HAP-1 (cell line): ENCODE results near the gene KCNQ1OT1.

Source experiments
- DNase-seq, 2 experiments: peaks; one replicate each; pipeline ENCODE4 v3.0.0-alpha.2; 2016 to 2020; ENCODE audit warnings: low spot score in 2 of 2
- H3K27me3 ChIP-seq: fragments of 250-450 bp; sonication (Bioruptor Pico); 2 replicates; pipeline ENCODE4 v1.5.1; 2020; ENCODE audit warnings: low read depth, mild to moderate bottlenecking, moderate library complexity
- H3K36me3 ChIP-seq: fragments of 250-450 bp; sonication (Bioruptor Pico); replicated peaks from 2 replicates; pipeline ENCODE4 v1.5.1; 2020; ENCODE audit warnings: mild to moderate bottlenecking
- H3K4me1 ChIP-seq: fragments of 250-450 bp; sonication (Bioruptor Pico); 2 replicates; pipeline ENCODE4 v1.5.1; 2020; ENCODE audit warnings: mild to moderate bottlenecking
- H3K4me3 ChIP-seq: fragments of 250-450 bp; sonication (Bioruptor Pico); 2 replicates; pipeline ENCODE4 v1.5.1; 2020; ENCODE audit warnings: mild to moderate bottlenecking, moderate library complexity
- H3K9me3 ChIP-seq: fragments of 250-450 bp; sonication (Bioruptor Pico); 2 replicates; pipeline ENCODE4 v1.5.1; 2020; ENCODE audit warnings: mild to moderate bottlenecking, moderate library complexity
- in situ Hi-C: fragments of 300-500 bp; cut with MboI; formaldehyde crosslinking; loops from 3 replicates; pipeline ENCODE4 v1.14.3; 2020; ENCODE audit warnings: low sequenced_read_pairs, inconsistent platforms, mixed read lengths

The KCNQ1OT1 gene

GRCh38 chr11:2590131-2590964 lies 109.4 kb downstream of the KCNQ1OT1 start:
- in situ Hi-C loops: no loop called here
- Histone ChIP-seq H3K4me3 (no peak overlapping the region), H3K36me3 (no peaks in the 10 kb centered on the region), H3K9me3 (no peaks in the 10 kb centered on the region; the same call in 1 of the 2 replicates), H3K4me1 (no peaks in the 10 kb centered on the region), H3K27me3 (no peaks in the 10 kb centered on the region)
- no peak for DNase-seq

GRCh38 chr11:2589538-2589934 lies 110.3 kb downstream of the KCNQ1OT1 start:
- H3K4me1 ChIP-seq: no peaks in the 10 kb centered on the region
- H3K27me3 ChIP-seq: no peaks in the 10 kb centered on the region
- H3K9me3 ChIP-seq: no peaks in the 10 kb centered on the region
- H3K36me3 ChIP-seq: no peaks in the 10 kb centered on the region
- in situ Hi-C loops: no loop called here
- DNase-seq: no peak
- H3K4me3 ChIP-seq: no peak overlapping the region

GRCh38 chr11:2588809-2589537 lies 110.8 kb downstream of the KCNQ1OT1 start:
- H3K4me3 ChIP-seq: no peak overlapping the region
- no peaks in the 10 kb centered on the region for H3K36me3 ChIP-seq
- H3K4me1 ChIP-seq: no peaks in the 10 kb centered on the region
- no peaks in the 10 kb centered on the region for H3K9me3 ChIP-seq
- no peak for DNase-seq
- in situ Hi-C loops: no loop called here
- no peaks in the 10 kb centered on the region for H3K27me3 ChIP-seq

DNA sequence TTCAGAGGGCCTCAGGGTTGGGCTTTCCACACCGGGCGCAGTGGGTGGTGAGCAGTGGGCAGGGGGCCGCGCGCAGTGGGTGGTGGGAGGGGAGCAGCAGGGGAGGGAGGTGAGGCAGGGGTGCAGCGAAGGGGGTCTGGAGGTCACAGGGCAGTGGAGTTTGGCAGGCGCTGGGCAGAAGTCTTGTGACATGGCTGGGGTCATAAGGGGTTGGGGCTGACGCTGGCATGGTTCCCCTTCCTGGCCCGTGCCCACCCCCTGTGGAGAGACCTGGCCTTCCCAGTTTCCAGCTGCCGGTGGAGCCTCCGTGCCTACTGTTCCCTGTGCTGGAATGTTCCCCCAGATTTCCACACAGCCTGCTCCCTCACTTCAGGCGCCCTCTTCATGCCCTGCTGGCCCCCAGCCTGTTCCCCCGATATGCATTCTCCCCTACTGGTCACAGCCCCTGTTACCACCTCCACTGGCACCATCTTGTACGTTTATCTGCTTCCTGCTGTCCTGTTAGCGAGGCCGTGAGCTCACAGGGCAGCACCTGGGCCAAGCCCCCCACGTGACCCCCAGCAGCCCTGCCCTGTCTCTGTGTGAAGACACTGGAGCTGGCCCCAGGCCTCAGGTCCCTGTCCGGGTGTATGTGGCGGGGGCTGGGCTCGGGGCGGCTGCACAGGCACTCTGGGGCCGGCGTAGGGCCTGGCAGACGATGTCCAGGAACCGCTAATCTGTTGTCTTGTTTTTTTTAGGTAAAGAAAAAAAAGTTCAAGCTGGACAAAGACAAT lies 111.6 kb downstream of the KCNQ1OT1 start:
- Histone ChIP-seq H3K4me1 (no peaks in the 10 kb centered on the region), H3K4me3 (no peak overlapping the region), H3K9me3 (no peaks in the 10 kb centered on the region), H3K27me3 (no peaks in the 10 kb centered on the region), H3K36me3 (no peaks in the 10 kb centered on the region)
- DNase-seq: no peak
- in situ Hi-C loops: no loop called here

DNA sequence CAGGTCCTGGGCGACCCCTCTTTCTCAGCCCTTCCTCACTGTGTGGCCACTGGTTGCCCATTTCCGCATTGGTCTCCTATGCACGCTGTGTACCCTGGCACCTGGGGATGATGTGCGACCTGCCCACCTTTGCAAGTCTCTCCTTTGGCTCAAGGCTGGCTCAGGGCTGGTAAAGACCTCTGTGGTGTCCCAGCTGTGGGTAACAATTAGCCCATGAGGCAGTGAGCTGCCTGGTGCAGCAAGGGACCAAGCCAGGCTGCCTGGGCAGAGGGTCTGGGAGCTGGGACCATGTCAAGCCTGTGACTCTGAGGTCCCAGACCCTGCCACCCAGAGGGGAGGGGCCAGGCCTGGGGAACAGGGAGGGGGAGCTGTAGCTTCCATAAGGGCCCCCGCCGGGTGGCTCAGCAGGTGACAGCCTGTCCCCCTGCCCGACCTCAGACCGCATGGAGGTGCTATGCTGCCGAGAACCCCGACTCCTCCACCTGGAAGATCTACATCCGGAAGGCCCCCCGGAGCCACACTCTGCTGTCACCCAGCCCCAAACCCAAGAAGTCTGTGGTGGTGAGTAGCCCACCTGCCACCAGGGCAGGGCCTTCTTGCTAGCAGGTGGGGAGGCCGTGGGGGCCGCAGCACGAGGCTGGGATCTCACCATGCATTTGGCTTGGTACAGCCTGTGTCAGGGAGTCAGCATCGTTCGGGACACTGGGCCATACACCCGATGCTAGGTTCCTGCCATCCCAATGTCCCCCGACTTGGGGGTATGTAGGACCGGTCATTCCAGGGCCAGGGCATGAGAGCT lies 112.5 kb downstream of the KCNQ1OT1 start:
- Histone ChIP-seq H3K27me3 (no peaks in the 10 kb centered on the region), H3K4me1 (no peaks in the 10 kb centered on the region), H3K4me3 (no peak overlapping the region), H3K9me3 (no peaks in the 10 kb centered on the region), H3K36me3 (no peaks in the 10 kb centered on the region)
- in situ Hi-C loops: no loop called here
- DNase-seq: peak in 1 of 2 experiments; percentile 7

DNA sequence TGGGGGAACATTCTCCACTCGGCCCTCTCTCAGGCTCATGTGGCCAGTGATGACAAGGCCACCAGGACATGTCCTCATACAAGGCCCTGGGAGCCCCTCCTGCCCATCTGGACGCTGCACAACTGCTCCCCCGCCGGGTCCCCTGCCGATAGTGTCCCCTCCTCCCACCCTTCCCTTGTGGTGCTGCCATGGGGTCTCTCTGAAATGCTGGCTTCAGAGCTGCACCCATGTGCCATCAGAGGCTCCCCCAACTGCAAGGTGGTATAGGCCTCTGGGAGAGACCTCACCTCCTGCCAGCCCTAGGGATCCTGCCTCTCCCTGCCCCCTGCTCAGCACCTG lies 113.0 kb downstream of the KCNQ1OT1 start:
- Histone ChIP-seq H3K9me3 (no peaks in the 10 kb centered on the region), H3K27me3 (no peaks in the 10 kb centered on the region), H3K4me1 (no peaks in the 10 kb centered on the region), H3K4me3 (no peak overlapping the region), H3K36me3 (no peaks in the 10 kb centered on the region)
- in situ Hi-C loops: no loop called here
- DNase-seq: no peak

- H3K9me3 ChIP-seq: no peaks in the 10 kb centered on the region
- H3K36me3 ChIP-seq: no peaks in the 10 kb centered on the region
- DNase-seq: peak in 1 of 2 experiments; percentile 5
- in situ Hi-C loops: no loop called here
- no peaks in the 10 kb centered on the region for H3K27me3 ChIP-seq
- H3K4me3 ChIP-seq: no peak overlapping the region
- no peaks in the 10 kb centered on the region for H3K4me1 ChIP-seq
Observed at GRCh38 chr11:2586087-2586792, 113.6 kb downstream of the KCNQ1OT1 start.

- no peaks in the 10 kb centered on the region for H3K36me3 ChIP-seq
- no peaks in the 10 kb centered on the region for H3K4me1 ChIP-seq
- no peak overlapping the region for H3K4me3 ChIP-seq
- H3K9me3 ChIP-seq: no peaks in the 10 kb centered on the region
- in situ Hi-C loops: no loop called here
- DNase-seq: peak in 1 of 2 experiments; percentile 5
- no peaks in the 10 kb centered on the region for H3K27me3 ChIP-seq
Observed at GRCh38 chr11:2585566-2586086, 114.2 kb downstream of the KCNQ1OT1 start.

DNA sequence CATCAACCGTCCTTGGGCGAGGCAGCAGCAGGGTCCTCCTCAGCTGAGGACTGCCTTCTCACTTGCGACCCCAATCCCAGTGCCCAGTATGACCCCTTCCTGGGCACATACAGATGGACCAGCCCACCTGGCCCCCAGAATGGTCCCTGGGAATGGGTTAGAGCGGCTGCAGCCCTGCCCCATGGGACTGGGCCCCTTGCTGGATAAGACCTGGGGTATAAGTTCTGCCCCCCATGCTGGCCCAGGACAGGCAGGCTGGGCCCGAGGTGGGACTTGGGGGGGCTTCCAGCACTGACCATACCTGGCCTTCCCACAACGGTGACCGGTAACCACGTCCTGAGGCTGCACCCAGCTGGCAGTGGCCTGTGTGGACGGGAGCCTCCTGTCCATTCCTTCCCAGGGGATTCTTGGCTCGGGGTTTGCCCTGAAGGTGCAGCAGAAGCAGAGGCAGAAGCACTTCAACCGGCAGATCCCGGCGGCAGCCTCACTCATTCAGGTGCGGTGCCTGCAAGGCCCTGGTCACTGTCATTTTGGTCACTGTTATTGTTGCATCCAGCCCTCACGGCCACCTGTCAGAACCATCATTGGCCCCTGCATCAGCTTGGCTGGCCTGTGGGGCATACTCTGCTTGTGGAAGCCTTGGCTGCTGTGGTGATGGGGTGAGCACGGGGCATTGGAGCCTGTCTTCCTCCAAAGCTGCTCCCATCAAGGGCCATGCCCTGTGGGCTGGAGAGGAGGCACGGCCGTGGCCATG lies 114.8 kb downstream of the KCNQ1OT1 start:
- peak in 1 of 2 experiments; percentile 5 for DNase-seq
- H3K4me1 ChIP-seq: no peaks in the 10 kb centered on the region
- in situ Hi-C loops: no loop called here
- H3K9me3 ChIP-seq: no peaks in the 10 kb centered on the region
- no peaks in the 10 kb centered on the region for H3K27me3 ChIP-seq
- no peak overlapping the region for H3K4me3 ChIP-seq
- no peaks in the 10 kb centered on the region for H3K36me3 ChIP-seq

DNA sequence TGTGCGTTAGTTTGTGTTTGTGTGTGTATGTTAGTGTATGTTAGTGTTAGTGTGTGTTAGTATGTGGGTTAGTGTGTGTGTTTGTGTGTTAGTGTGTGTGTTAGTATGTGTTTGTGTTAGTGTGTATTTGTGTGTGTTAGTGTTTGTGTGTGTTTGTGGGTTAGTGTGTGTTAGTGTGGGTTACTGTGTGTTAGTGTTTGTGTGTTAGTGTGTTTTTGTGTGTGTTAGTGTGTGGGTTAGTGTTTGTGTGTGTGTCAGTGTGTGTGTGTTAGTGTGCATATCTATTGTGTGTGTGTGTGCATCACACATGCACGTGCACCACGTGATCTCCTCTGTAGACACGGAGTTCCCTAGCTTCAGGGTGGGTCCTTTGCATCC lies 115.4 kb downstream of the KCNQ1OT1 start:
- Histone ChIP-seq H3K4me1 (no peaks in the 10 kb centered on the region), H3K36me3 (no peaks in the 10 kb centered on the region), H3K9me3 (no peaks in the 10 kb centered on the region), H3K4me3 (no peak overlapping the region), H3K27me3 (no peaks in the 10 kb centered on the region)
- in situ Hi-C loops: no loop called here
- no peak for DNase-seq

DNA sequence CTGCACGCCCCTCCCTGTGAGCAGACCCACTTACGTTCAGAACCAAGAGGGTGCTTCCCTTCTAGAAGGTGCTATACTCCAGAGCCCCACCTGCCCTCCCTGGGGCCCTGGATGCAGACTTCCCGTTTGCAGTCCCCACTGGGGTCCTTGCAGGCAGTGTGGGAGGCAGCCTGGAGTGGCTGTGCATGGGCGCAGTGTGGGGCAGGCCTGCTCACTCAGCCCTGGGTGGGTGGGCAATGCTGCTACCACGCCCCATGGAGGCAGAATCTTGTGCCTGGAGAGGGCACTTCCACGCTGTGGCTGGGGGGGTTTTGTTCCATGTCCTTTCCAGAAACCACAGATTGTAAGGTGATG lies 116.2 kb downstream of the KCNQ1OT1 start:
- Histone ChIP-seq H3K4me3 (no peak overlapping the region), H3K27me3 (no peaks in the 10 kb centered on the region), H3K4me1 (no peaks in the 10 kb centered on the region), H3K36me3 (no peaks in the 10 kb centered on the region), H3K9me3 (no peaks in the 10 kb centered on the region)
- in situ Hi-C loops: no loop called here
- peak in 1 of 2 experiments; percentile 3 for DNase-seq

- no peaks in the 10 kb centered on the region for H3K4me1 ChIP-seq
- no peak overlapping the region for H3K4me3 ChIP-seq
- peak in 1 of 2 experiments; percentile 4 for DNase-seq
- H3K9me3 ChIP-seq: no peaks in the 10 kb centered on the region
- in situ Hi-C loops: no loop called here
- no peaks in the 10 kb centered on the region for H3K36me3 ChIP-seq
- H3K27me3 ChIP-seq: no peaks in the 10 kb centered on the region
Observed at GRCh38 chr11:2582946-2583604, 116.7 kb downstream of the KCNQ1OT1 start.
